Body of pancreas (tissue), 4 donors: ENCODE data around the gene CIRBP.

Experiments used
- CTCF ChIP-seq, 7 experiments: fragments of 450-650 bp in 4 of 7; fragments of 200-600 bp in 3 of 7; sonication (generic) in 3 of 7; IDR thresholded peaks; one replicate each; pipeline ENCODE4 v1.5.1; 2016 to 2019; ENCODE audit warnings: antibody characterized with exemption in 7 of 7
- POLR2A ChIP-seq, 3 donors: fragments of 450-650 bp; IDR thresholded peaks; one replicate each; pipeline ENCODE4 v1.6.1; 2016; ENCODE audit warnings: antibody characterized with exemption in 3 of 3, mild to moderate bottlenecking in 2 of 3

DNA sequence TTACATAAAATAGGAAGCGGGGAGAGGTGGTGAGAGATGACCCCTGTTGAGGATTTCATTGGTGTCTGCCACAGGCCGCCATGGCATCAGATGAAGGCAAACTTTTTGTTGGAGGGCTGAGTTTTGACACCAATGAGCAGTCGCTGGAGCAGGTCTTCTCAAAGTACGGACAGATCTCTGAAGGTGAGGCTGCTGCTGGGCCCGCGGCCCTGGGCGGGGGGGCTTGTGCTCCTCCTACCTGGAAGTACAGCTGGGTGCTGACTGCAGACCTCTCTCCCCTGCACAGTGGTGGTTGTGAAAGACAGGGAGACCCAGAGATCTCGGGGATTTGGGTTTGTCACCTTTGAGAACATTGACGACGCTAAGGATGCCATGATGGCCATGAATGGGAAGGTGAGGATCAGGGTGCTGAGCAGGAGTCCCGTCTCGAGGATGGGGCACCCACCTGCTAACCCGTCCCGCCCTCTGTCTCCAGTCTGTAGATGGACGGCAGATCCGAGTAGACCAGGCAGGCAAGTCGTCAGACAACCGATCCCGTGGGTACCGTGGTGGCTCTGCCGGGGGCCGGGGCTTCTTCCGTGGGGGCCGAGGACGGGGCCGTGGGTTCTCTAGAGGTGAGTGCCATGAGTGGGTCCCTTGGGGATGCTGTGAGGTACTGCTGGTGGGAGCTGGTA, 1.9 kb downstream of the CIRBP start:
- no peak for TF ChIP-seq CTCF (IDR thresholded peaks at IDR 0.05)
- TF ChIP-seq POLR2A (IDR thresholded peaks at IDR 0.05): no peak
